OCI-LY1 (cell line): ENCODE results near the gene ACER3.

Experiments used
- CTCF ChIP-seq: fragments of 200-600 bp; sonication (generic), shearing (Covaris generic); IDR thresholded peaks from 2 replicates; pipeline ENCODE4 v1.5.1; 2017; ENCODE audit warnings: mild to moderate bottlenecking, antibody characterized with exemption, low read length, moderate library complexity, mixed read lengths
- EZH2 ChIP-seq: fragments of 200-600 bp; sonication (generic), shearing (Covaris generic); IDR thresholded peaks from 2 replicates; pipeline ENCODE4 v1.8.0; 2017; ENCODE audit warnings: borderline replicate concordance, mixed run types, mild to moderate bottlenecking, antibody characterized with exemption, low read length, moderate library complexity, mixed read lengths

DNA sequence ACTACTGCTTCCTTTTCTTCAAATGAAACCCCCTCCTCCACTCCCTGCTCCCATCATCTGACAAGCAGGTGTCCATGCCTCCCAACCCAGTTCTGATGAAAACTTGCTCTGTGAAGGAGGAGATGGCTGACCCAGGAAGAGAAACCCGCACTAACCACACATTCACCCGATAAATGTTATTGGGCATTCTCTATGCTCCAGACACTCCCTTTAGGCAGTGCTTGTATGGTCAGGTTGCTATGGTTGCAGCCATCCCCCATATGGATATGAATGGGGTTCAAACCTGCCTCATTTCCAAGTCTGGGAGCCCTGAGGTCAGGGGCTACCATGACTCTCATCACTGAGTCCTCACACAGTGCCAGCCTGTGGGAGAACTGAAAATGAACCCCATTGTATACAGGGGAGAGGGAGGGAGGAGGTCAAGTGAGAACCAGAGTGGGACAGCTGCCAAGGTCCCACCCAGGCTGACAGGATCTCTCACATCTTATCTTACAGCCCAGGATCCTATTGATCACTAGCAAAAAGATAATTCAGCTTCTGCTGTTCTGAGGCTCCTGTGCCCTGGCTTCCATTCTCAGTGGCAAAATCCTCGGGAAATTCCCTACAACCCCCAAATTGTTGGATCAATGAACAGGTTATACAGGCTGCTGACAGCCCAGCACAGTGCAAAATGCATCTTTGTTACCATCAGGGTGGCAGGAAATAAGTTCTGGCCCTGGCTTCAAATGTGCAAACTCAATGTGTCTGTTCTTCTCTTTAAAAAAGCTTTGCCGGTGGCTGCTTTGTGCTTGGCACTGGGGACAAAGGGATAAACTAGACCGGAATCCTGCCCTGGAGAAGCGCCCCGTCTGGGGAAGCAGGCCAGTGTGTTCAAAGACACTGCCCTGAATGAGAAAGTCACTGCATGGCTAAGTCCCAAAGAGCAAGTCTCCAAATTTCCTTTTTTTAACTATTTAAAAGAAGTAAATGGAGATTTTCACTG is 22.7 kb upstream of the ACER3 start:
- no peak for TF ChIP-seq EZH2
- no peak for TF ChIP-seq CTCF
